Effector CD4-positive, alpha-beta T cell (primary cell): ENCODE results near the gene CLDN22.

ENCODE experiments used
- DNase-seq: peaks from one replicate; pipeline ENCODE4 v3.0.0-alpha.2; 2020

The CLDN22 gene

DNA sequence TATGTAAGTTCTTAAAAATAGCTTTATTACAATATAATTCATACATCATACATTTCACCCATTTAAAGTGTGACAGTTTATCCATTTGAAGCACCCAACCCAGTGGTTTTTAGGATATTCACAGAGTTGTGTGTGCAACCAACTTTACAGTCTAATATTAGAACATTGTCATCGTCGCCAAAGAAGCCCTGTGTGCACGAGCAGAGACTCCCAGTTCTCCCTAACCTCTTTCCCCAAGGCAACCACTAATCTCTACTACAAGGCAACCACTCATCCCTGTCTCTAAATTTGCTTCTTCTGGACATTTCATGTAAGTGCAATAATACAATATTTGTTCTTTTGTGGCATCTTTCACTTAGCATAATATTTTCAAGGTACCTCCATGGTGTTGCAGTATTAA, 47.7 kb downstream of the CLDN22 start:
- DNase-seq = no peak

DNA sequence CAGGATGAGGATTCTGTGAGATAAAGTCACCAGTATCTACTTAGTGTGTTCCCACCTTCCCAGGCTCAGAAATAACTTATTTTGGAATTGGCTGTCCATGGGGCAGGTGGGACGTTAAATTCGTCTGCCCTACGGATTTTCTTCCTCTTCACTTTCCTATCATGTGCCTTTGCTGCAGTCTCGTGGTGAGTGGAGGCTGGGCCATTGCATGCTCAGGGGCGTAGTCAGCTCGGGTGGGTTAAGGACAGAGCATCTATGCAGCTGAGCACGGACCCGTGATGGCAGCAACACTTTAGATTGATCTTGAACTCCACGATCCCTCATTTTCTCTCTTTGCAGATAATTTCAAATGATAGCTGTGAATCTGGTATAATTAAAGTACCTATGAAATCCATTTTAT, 51.5 kb downstream of the CLDN22 start:
- no peak for DNase-seq
